ENCODE data around the gene PPP1R3E. TPM values are rescaled to one million over a fixed set of nuclear protein-coding genes. Genes with fewer than 3 reads are reported as not detected.

The PPP1R3E gene
- total RNA-seq, 4 donors from 2014 or later: 12.6 to 14.5 (median 13.9) TPM

GRCh38 chr14:23296012-23296777 is 6.5 kb downstream of the PPP1R3E start:
- Histone ChIP-seq H3K27me3 (no peaks in the 10 kb centered on the region), H3K9me3 (no peaks in the 10 kb centered on the region), H3K27ac (no peak overlapping the region), H3K36me3 (peaks cover 0 to 5% of the 10 kb centered on the region in 2 donors), H3K4me3 (replicated peaks in 1 of 3) (no peak overlapping the region), H3K4me1 (peaks cover 14 to 25% of the 10 kb centered on the region in 2 donors)
- TF ChIP-seq CTCF (IDR thresholded peaks at IDR 0.05): no peak
- no peak for TF ChIP-seq POLR2A (IDR thresholded peaks at IDR 0.05)
- 85 to 92% methylated on average over 7 of the region's 7 CpGs for WGBS, 2 donors
- intact Hi-C loops (cut with DNase I): loop anchor here (10.0 kb wide), 1 partner anchor 171 kb away; no protein-coding TSS in a partner anchor
- no peak for DNase-seq

- Histone ChIP-seq H3K9me3 (no peaks in the 10 kb centered on the region), H3K4me3 (replicated peaks in 1 of 3) (no peak overlapping the region), H3K27ac (no peak overlapping the region), H3K27me3 (no peaks in the 10 kb centered on the region), H3K36me3 (peaks cover 0 to 5% of the 10 kb centered on the region in 2 donors), H3K4me1 (peaks cover 6 to 17% of the 10 kb centered on the region in 2 donors)
- WGBS, 2 donors: 26 to 32% methylated on average over 24 of the region's 24 CpGs
- intact Hi-C loops (cut with DNase I): loop anchor here (10.0 kb wide), 1 partner anchor 170 kb away; no protein-coding TSS in a partner anchor
- TF ChIP-seq POLR2A (IDR thresholded peaks at IDR 0.05): no peak
- peak; percentile 58 to 97 (median 81) for TF ChIP-seq CTCF (IDR thresholded peaks at IDR 0.05)
- DNase-seq: peak; percentile 40 to 53
Measured at GRCh38 chr14:23294734-23295561, 7.7 kb downstream of the PPP1R3E start.

- intact Hi-C loops (cut with DNase I): no loop called here
- TF ChIP-seq POLR2A (IDR thresholded peaks at IDR 0.05) (no peak), CTCF (IDR thresholded peaks at IDR 0.05) (no peak)
- no peaks in the 10 kb centered on the region for H3K9me3 ChIP-seq
- no peaks in the 10 kb centered on the region for H3K27me3 ChIP-seq
- H3K36me3 ChIP-seq: no peaks in the 10 kb centered on the region
- peaks cover 8 to 21% of the 10 kb centered on the region in 2 donors for H3K4me1 ChIP-seq
- 55 to 58% methylated on average over 6 of the region's 6 CpGs for WGBS, 2 donors
- peak overlapping the region; percentile 82 to 99 (median 97) for H3K27ac ChIP-seq
- H3K4me3 ChIP-seq (replicated peaks in 1 of 3): peak overlapping the region in 2 of 3 donors; percentile 95 to 96
- no peak for DNase-seq
Measured at GRCh38 chr14:23286902-23287479, 15.7 kb downstream of the PPP1R3E start.

- WGBS, 2 donors: 0 to 1% methylated on average over 17 to 23 of the region's 53 CpGs
- no peaks in the 10 kb centered on the region for H3K36me3 ChIP-seq
- no peaks in the 10 kb centered on the region for H3K9me3 ChIP-seq
- peak within 1 kb of the TSS; percentile 60 to 96 (median 95) for H3K4me3 ChIP-seq (replicated peaks in 1 of 3)
- DNase-seq: peak; percentile 100
- TF ChIP-seq POLR2A (IDR thresholded peaks at IDR 0.05): peak; percentile 47 to 92
- no peak for TF ChIP-seq CTCF (IDR thresholded peaks at IDR 0.05)
- intact Hi-C loops (cut with DNase I): no loop called here
- H3K27me3 ChIP-seq: no peaks in the 10 kb centered on the region
- H3K27ac ChIP-seq: peak within 1 kb of the TSS; percentile 91 to 99 (median 97)
- H3K4me1 ChIP-seq: peaks cover 8 to 21% of the 10 kb centered on the region in 2 donors
Measured at GRCh38 chr14:23286020-23286901, 16.4 kb downstream of the PPP1R3E start, which contains the start of gene HOMEZ. TSS of gene HOMEZ (minus strand) at chr14:23286132. CDS start at chr14:23285952, 180 bp downstream.
